ENCODE results near the gene CPEB4.

DNA sequence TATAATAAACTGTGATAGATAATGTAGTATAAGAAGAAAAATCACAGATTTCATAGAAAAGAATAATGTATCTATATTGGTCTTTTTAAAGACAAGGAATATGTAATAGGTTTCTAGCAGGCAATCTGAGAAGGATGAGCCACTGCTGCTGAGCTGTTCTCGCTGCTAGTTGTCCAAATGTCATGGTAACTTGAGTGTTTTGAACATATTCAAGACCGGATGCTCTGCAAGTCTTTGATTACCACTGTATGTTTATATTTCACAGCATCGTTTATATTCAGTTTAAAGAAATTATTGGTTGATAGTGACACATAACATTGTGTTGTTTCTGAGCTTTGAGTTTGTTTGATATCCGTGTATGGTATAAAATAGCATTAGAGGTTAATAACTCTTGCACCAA, 110.4 kb downstream of the CPEB4 start:
- TF ChIP-seq, protein P1, sequence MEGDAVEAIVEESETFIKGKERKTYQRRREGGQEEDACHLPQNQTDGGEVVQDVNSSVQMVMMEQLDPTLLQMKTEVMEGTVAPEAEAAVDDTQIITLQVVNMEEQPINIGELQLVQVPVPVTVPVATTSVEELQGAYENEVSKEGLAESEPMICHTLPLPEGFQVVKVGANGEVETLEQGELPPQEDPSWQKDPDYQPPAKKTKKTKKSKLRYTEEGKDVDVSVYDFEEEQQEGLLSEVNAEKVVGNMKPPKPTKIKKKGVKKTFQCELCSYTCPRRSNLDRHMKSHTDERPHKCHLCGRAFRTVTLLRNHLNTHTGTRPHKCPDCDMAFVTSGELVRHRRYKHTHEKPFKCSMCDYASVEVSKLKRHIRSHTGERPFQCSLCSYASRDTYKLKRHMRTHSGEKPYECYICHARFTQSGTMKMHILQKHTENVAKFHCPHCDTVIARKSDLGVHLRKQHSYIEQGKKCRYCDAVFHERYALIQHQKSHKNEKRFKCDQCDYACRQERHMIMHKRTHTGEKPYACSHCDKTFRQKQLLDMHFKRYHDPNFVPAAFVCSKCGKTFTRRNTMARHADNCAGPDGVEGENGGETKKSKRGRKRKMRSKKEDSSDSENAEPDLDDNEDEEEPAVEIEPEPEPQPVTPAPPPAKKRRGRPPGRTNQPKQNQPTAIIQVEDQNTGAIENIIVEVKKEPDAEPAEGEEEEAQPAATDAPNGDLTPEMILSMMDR (IDR thresholded peaks at IDR 0.05), result no peak
- no peak for TF ChIP-seq POLR2A (IDR thresholded peaks at IDR 0.05)
